Spleen (tissue), 11 donors: ENCODE measurements around the gene NRL. TPM values are rescaled to one million over a fixed set of nuclear protein-coding genes. Genes with fewer than 3 reads are reported as not detected.

Experiments used
- DNase-seq: peaks from one replicate; pipeline ENCODE4 v3.0.0-alpha.2; 2020
- H3K27ac ChIP-seq, 8 donors: fragments of 200-600 bp; sonication (generic) in 7 of 8; 1 replicate in 4 of 8; 2 replicates in 4 of 8; pipeline versions ENCODE4 v1.5.0 to v1.8.0; 2016 to 2021; ENCODE audit warnings: inconsistent platforms in 4 of 8, mild to moderate bottlenecking in 4 of 8, moderate library complexity in 1 of 8
- H3K27me3 ChIP-seq, 7 donors: fragments of 200-600 bp; sonication (generic) in 6 of 7; replicated peaks in 1 of 7; 1 replicate in 4 of 7; 2 replicates in 3 of 7; pipeline versions ENCODE4 v1.5.0 to v1.8.0; 2016 to 2021; ENCODE audit warnings: inconsistent platforms in 3 of 7, mild to moderate bottlenecking in 1 of 7
- H3K36me3 ChIP-seq, 6 donors: fragments of 200-600 bp; sonication (generic) in 5 of 6; 1 replicate in 4 of 6; 2 replicates in 2 of 6; pipeline versions ENCODE4 v1.5.0 to v1.8.0; 2016 to 2021; ENCODE audit warnings: inconsistent platforms in 2 of 6
- H3K4me1 ChIP-seq, 6 donors: fragments of 200-600 bp; sonication (generic) in 5 of 6; 1 replicate in 3 of 6; 2 replicates in 3 of 6; pipeline versions ENCODE4 v1.5.0 to v1.8.0; 2016 to 2021; ENCODE audit warnings: inconsistent platforms in 3 of 6
- H3K4me3 ChIP-seq, 8 donors: fragments of 200-600 bp; sonication (generic) in 7 of 8; 1 replicate in 4 of 8; 2 replicates in 4 of 8; pipeline versions ENCODE4 v1.5.0 to v1.8.0; 2016 to 2021; ENCODE audit warnings: inconsistent platforms in 4 of 8, mild to moderate bottlenecking in 4 of 8, moderate library complexity in 2 of 8
- H3K9me3 ChIP-seq, 8 donors: fragments of 200-600 bp; sonication (generic) in 7 of 8; 1 replicate in 4 of 8; 2 replicates in 4 of 8; pipeline versions ENCODE4 v1.5.0 to v1.8.0; 2016 to 2021; ENCODE audit warnings: inconsistent platforms in 4 of 8
- CTCF ChIP-seq, 11 experiments: fragments of 200-600 bp in 7 of 11; fragments of 450-650 bp in 4 of 11; sonication (generic) in 4 of 11; IDR thresholded peaks in 8 of 11; conservative IDR thresholded peaks in 3 of 11; 1 replicate in 7 of 11; 2 replicates in 4 of 11; pipeline versions ENCODE4 v1.4.0 to v1.8.0; 2016 to 2021; ENCODE audit warnings: antibody characterized with exemption in 11 of 11, inconsistent platforms in 4 of 11, mild to moderate bottlenecking in 1 of 11
- POLR2A ChIP-seq, 3 donors: fragments of 450-650 bp; IDR thresholded peaks; one replicate each; pipeline ENCODE4 v1.5.1; 2017; ENCODE audit warnings: antibody characterized with exemption in 3 of 3, mild to moderate bottlenecking in 1 of 3
- POLR2AphosphoS5 ChIP-seq, 3 donors: sonication (generic); formaldehyde crosslinking; IDR thresholded peaks; one replicate each; pipeline ENCODE4 v1.5.1; 2017; ENCODE audit warnings: antibody characterized with exemption in 3 of 3
- WGBS, 5 donors: extraction: QIAGEN DNeasy Blood & Tissue Kit in 3 of 5; methylation state at CpG; one replicate each; pipeline versions ENCODE4 v1.1.5 to v1.1.7; 2013 to 2018; 5-methylcytosine and 5-hydroxymethylcytosine counted together
- intact Hi-C: fragments of 100-400 bp; cut with DNase I; formaldehyde crosslinking; loops from one replicate; pipeline ENCODE4 v1.15.0; 2023; ENCODE audit warnings: low total_unique reads
- polyA plus RNA-seq, 3 donors: library from polyadenylated mRNA; stranded (reverse); fragments of 200-250 nt; gene quantifications; one replicate each; pipeline ENCODE4 v1.2.1, GENCODE V29; 2013
- total RNA-seq, 7 donors: library from RNA; depleted of rRNA in 3 of 7; stranded (reverse); fragments of >200 nt in 3 of 7; fragmentation: NEBNext Ultra II Directional in 4 of 7; extraction: Animal tissue kit (Norgen Biotek cat#: 25700) in 4 of 7; gene quantifications; one replicate each; pipeline versions ENCODE4 v1.1.0 to v1.2.1, GENCODE V29; 2016 to 2021
- donor health status: healthy with polysubstance abuse.
- donor health status: DM: no; HTN: no; CAD: no; lungs with moderate emphysema.
- donor health status: DM: no; HTN: no; CAD: no.
- donor health status: Bipolar disorder and iron deficiency.
- donor health status: healthy.
- donor health status: DM: no; HTN: no; CAD: no.
- donor health status: DM: yes; HTN: yes; CAD: no.

NRL gene
- total and polyA plus RNA-seq, 10 donors: 2.0 to 7.8 (median 4.0) TPM

GRCh38 chr14:24122898-24123297 lies 8.1 kb upstream of the NRL start:
- peak; percentile 71 for DNase-seq
- no peak overlapping the region for H3K4me3 ChIP-seq
- no peaks in the 10 kb centered on the region for H3K27me3 ChIP-seq
- WGBS, 5 donors: 87 to 97% (median 92%) methylated on average over 7 to 8 of the region's 8 CpGs
- intact Hi-C loops: no loop called here
- H3K36me3 ChIP-seq: peaks cover 0 to 74% (median 64%) of the 10 kb centered on the region in 6 donors
- peak overlapping the region in 5 of 8 donors; percentile 43 to 75 (median 67) for H3K27ac ChIP-seq
- peaks cover 0 to 46% (median 24%) of the 10 kb centered on the region in 6 donors for H3K4me1 ChIP-seq
- H3K9me3 ChIP-seq: no peaks in the 10 kb centered on the region
- peak in 2 of 3 donors; percentile 19 to 42 for TF ChIP-seq POLR2AphosphoS5 (IDR thresholded peaks at IDR 0.05)
- TF ChIP-seq POLR2A (IDR thresholded peaks at IDR 0.05): no peak

GRCh38 chr14:24122416-24122815 lies 7.7 kb upstream of the NRL start:
- peaks cover 3 to 79% (median 67%) of the 10 kb centered on the region in 6 donors for H3K36me3 ChIP-seq
- WGBS, 5 donors: 70 to 90% (median 83%) methylated on average over 4 of the region's 4 CpGs
- peaks cover 0 to 46% (median 23%) of the 10 kb centered on the region in 6 donors for H3K4me1 ChIP-seq
- H3K27me3 ChIP-seq: no peaks in the 10 kb centered on the region
- no peak for DNase-seq
- H3K4me3 ChIP-seq: no peak overlapping the region
- no peaks in the 10 kb centered on the region for H3K9me3 ChIP-seq
- TF ChIP-seq POLR2AphosphoS5 (IDR thresholded peaks at IDR 0.05) (no peak), CTCF (IDR thresholded peaks at IDR 0.05 in 8 of 11, conservative IDR thresholded peaks at IDR 0.05 in 3 of 11) (no peak), POLR2A (IDR thresholded peaks at IDR 0.05) (no peak)
- H3K27ac ChIP-seq: peak overlapping the region in 4 of 8 donors; percentile 43 to 75 (median 70)
- intact Hi-C loops: no loop called here

GRCh38 chr14:24121210-24121609 lies 6.5 kb upstream of the NRL start:
- peaks cover 12 to 55% (median 35%) of the 10 kb centered on the region in 6 donors for H3K4me1 ChIP-seq
- peaks cover 3 to 88% (median 71%) of the 10 kb centered on the region in 6 donors for H3K36me3 ChIP-seq
- DNase-seq: peak; percentile 33
- H3K4me3 ChIP-seq: no peak overlapping the region
- intact Hi-C loops: no loop called here
- WGBS, 5 donors: 95 to 97% (median 96%) methylated on average over 8 of the region's 8 CpGs
- TF ChIP-seq CTCF (IDR thresholded peaks at IDR 0.05 in 8 of 11, conservative IDR thresholded peaks at IDR 0.05 in 3 of 11) (no peak), POLR2AphosphoS5 (IDR thresholded peaks at IDR 0.05) (no peak), POLR2A (IDR thresholded peaks at IDR 0.05) (no peak)
- no peaks in the 10 kb centered on the region for H3K27me3 ChIP-seq
- no peaks in the 10 kb centered on the region for H3K9me3 ChIP-seq
- peak overlapping the region in 1 of 8 donors; percentile 67 for H3K27ac ChIP-seq

GRCh38 chr14:24119691-24120090 lies 4.9 kb upstream of the NRL start:
- peak in 1 of 3 donors; percentile 15 for TF ChIP-seq POLR2AphosphoS5 (IDR thresholded peaks at IDR 0.05)
- TF ChIP-seq POLR2A (IDR thresholded peaks at IDR 0.05): no peak
- 97 to 99% (median 98%) methylated on average over 6 of the region's 6 CpGs for WGBS, 5 donors
- no peak overlapping the region for H3K4me3 ChIP-seq
- DNase-seq: peak; percentile 37
- H3K36me3 ChIP-seq: peaks cover 3 to 82% (median 71%) of the 10 kb centered on the region in 6 donors
- H3K4me1 ChIP-seq: peaks cover 20 to 65% (median 44%) of the 10 kb centered on the region in 6 donors
- no peak overlapping the region for H3K27ac ChIP-seq
- no peaks in the 10 kb centered on the region for H3K9me3 ChIP-seq
- intact Hi-C loops: no loop called here
- H3K27me3 ChIP-seq: no peaks in the 10 kb centered on the region

GRCh38 chr14:24117179-24117578 lies 2.4 kb upstream of the NRL start:
- 92 to 98% (median 94%) methylated on average over 6 of the region's 6 CpGs for WGBS, 5 donors
- DNase-seq: peak; percentile 69
- intact Hi-C loops: no loop called here

More at GRCh38 chr14:24117179-24117578, 2.4 kb upstream of the NRL start:
- H3K27me3 ChIP-seq: no peaks in the 10 kb centered on the region
- no peaks in the 10 kb centered on the region for H3K9me3 ChIP-seq
- peak overlapping the region in 1 of 8 donors; percentile 85 for H3K4me3 ChIP-seq
- H3K4me1 ChIP-seq: peaks cover 23 to 48% (median 37%) of the 10 kb centered on the region in 6 donors
- H3K27ac ChIP-seq: peak overlapping the region in 2 of 8 donors; percentile 4 to 6
- no peak for TF ChIP-seq POLR2A (IDR thresholded peaks at IDR 0.05)
- H3K36me3 ChIP-seq: peaks cover 3 to 57% (median 51%) of the 10 kb centered on the region in 6 donors
